Measurements from ENCODE around the gene PGAP6.
A peak's percentile ranks its signal among the peaks of the same experiment; 100 is the strongest.
"Not testable (repeated sequence)": the region's sequence is repeated elsewhere in the genome, so short reads cannot be mapped to it uniquely, and the experiment has no call there.

The PGAP6 gene

GRCh38 chr16:401468-402348 lies 19.9 kb upstream of the PGAP6 start, which contains the start of gene DECR2:
Gene DECR2, plus strand, starts transcription at chr16:401885. Its CDS starts 79 bp downstream, at chr16:401964.
- DNase-seq, result peak; percentile 99

GRCh38 chr16:400061-400591 lies 18.3 kb upstream of the PGAP6 start:
- DNase-seq, result no peak

GRCh38 chr16:399340-400019 lies 17.7 kb upstream of the PGAP6 start:
- no peak for DNase-seq

GRCh38 chr16:398561-399339 lies 17.0 kb upstream of the PGAP6 start:
- DNase-seq, result no peak

- peak; percentile 51 for DNase-seq
These were observed 16.1 kb upstream of the PGAP6 start for GRCh38 chr16:397736-398332.

- peak; percentile 46 for DNase-seq
These were observed 15.4 kb upstream of the PGAP6 start, which contains the start of gene NME4 for GRCh38 chr16:397135-397661. Gene NME4, plus strand, starts transcription at chr16:397199. Its CDS starts 24 bp downstream, at chr16:397223.

- no peak for DNase-seq
These were observed 14.8 kb upstream of the PGAP6 start for GRCh38 chr16:396605-397004.

- no peak for DNase-seq
These were observed 14.4 kb upstream of the PGAP6 start for GRCh38 chr16:396199-396598.

- DNase-seq, result no peak
These were observed 10.8 kb upstream of the PGAP6 start for GRCh38 chr16:392450-393030.

GRCh38 chr16:391885-392335 lies 10.1 kb upstream of the PGAP6 start:
- DNase-seq, result peak; percentile 88

- DNase-seq, result no peak
These were observed 7.6 kb upstream of the PGAP6 start for GRCh38 chr16:389352-389751.

- not testable (repeated sequence) for DNase-seq
These were observed 6.2 kb upstream of the PGAP6 start for GRCh38 chr16:387761-388666.

- no peak for DNase-seq
These were observed 4.9 kb upstream of the PGAP6 start for GRCh38 chr16:386641-387156.

GRCh38 chr16:383326-384051 lies 1.7 kb upstream of the PGAP6 start:
- DNase-seq, result peak; percentile 62

- no peak for DNase-seq
These were observed 578 bp downstream of the PGAP6 start for GRCh38 chr16:381012-381788.

- no peak for DNase-seq
These were observed 1.1 kb downstream of the PGAP6 start for GRCh38 chr16:380762-381011.

GRCh38 chr16:379961-380761 lies 1.6 kb downstream of the PGAP6 start:
- DNase-seq, result no peak
